H1 (cell line): Measurements from ENCODE around the gene GLYATL3.

Source experiments
- ASH2L ChIP-seq: fragments of 200-600, 300-600 bp; sonication (generic); IDR thresholded peaks from one replicate; pipeline ENCODE4 v1.7.1; 2017; ENCODE audit warnings: low read length
- BACH1 ChIP-seq: IDR thresholded peaks from 2 replicates; pipeline ENCODE4 v1.6.1; 2012; ENCODE audit warnings: low read length, improper control_type of control experiment
- CREB1 ChIP-seq: IDR thresholded peaks from 2 replicates; pipeline ENCODE4 v1.6.1; 2012; ENCODE audit warnings: inconsistent platforms
- CTCF ChIP-seq, 3 experiments: IDR thresholded peaks; 1 replicate in 2 of 3; 2 replicates in 1 of 3; pipeline versions ENCODE4 v1.5.1 to v1.6.1; 2011; ENCODE audit warnings: low read length in 3 of 3, mild to moderate bottlenecking in 3 of 3, inconsistent platforms in 2 of 3, low read depth in 1 of 3, moderate library complexity in 1 of 3; ENCODE audit not compliant: insufficient read depth in 1 of 3; ENCODE audit errors: control extremely low read depth in 1 of 3
- EP300 ChIP-seq, 2 experiments: IDR thresholded peaks; 1 replicate in 1 of 2; 2 replicates in 1 of 2; pipeline ENCODE4 v1.6.1; 2011 to 2012; ENCODE audit warnings: low read depth in 2 of 2, low read length in 2 of 2, mild to moderate bottlenecking in 2 of 2, borderline replicate concordance in 1 of 2, inconsistent platforms in 1 of 2, moderate library complexity in 1 of 2
- KDM1A ChIP-seq: fragments of 200-600, 300-600 bp; sonication (generic); IDR thresholded peaks from 2 replicates; pipeline ENCODE4 v1.7.1; 2016; ENCODE audit warnings: mild to moderate bottlenecking, low read length, borderline replicate concordance
- MAX ChIP-seq: IDR thresholded peaks from 2 replicates; pipeline ENCODE4 v1.6.1; 2012; ENCODE audit warnings: inconsistent platforms
- POLR2A ChIP-seq, 2 experiments: IDR thresholded peaks; 1 replicate in 1 of 2; 2 replicates in 1 of 2; pipeline ENCODE4 v1.6.1; 2011; ENCODE audit warnings: low read depth in 2 of 2, low read length in 2 of 2, mild to moderate bottlenecking in 2 of 2; ENCODE audit errors: control extremely low read depth in 1 of 2
- POLR2AphosphoS5 ChIP-seq: IDR thresholded peaks from 2 replicates; pipeline ENCODE4 v1.6.1; 2011; ENCODE audit warnings: low read depth, low read length
- YY1 ChIP-seq: IDR thresholded peaks from 2 replicates; pipeline ENCODE4 v1.6.1; 2011; ENCODE audit warnings: low read depth, mild to moderate bottlenecking, low read length

- TF ChIP-seq CREB1 (no peak), POLR2AphosphoS5 (no peak), EP300 (IDR thresholded peaks at IDR 0.05; ENCODE audit: borderline replicate concordance in 1 of 2, low read depth in 2 of 2, low read length in 2 of 2) (no peak), CTCF (IDR thresholded peaks at IDR 0.05; ENCODE audit: control extremely low read depth in 1 of 3, insufficient read depth in 1 of 3, low read depth in 1 of 3, low read length in 3 of 3) (no peak), BACH1 (no peak), KDM1A (no peak), POLR2A (IDR thresholded peaks at IDR 0.05; ENCODE audit: control extremely low read depth in 1 of 2, low read depth in 2 of 2, low read length in 2 of 2) (no peak), ASH2L (no peak), MAX (no peak), YY1 (no peak)
Observed at GRCh38 chr6:49506569-49507111, 6.9 kb downstream of the GLYATL3 start.
